A549 (cell line): ENCODE measurements around the gene LEFTY1. TPM values are rescaled to one million over a fixed set of nuclear protein-coding genes. Genes with fewer than 3 reads are reported as not detected.

Experiments used
- ATAC-seq, 2 experiments: fragments of 200-7000 bp in 1 of 2; fragments of >200 bp in 1 of 2; cut with Nextera tagmentation in 1 of 2; cut with Tn5 transposase in 1 of 2; 3 replicates each; pipeline versions ENCODE4 v1.8.0 to v1.9.1; 2018 to 2020; ENCODE audit warnings: mild to moderate bottlenecking in 1 of 2, moderate library complexity in 1 of 2
- CTCF ChIA-PET: fragments of 300-600 bp; sonication (Branson Sonifier 250); formaldehyde crosslinking; extraction: SDS; loops from one replicate; lab custom pipeline; 2021; ENCODE audit warnings: antibody characterized with exemption, inconsistent platforms; lab: Yijun Ruan, JAX
- POLR2A ChIA-PET: fragments of 350-600 bp; formaldehyde crosslinking; extraction: SDS; loops from one replicate; lab custom pipeline; 2021; ENCODE audit warnings: antibody characterized with exemption, inconsistent platforms; lab: Yijun Ruan, JAX
- DNase-seq, 2 experiments: peaks; one replicate each; pipeline versions ENCODE4 v3.0.0 to v3.0.0-alpha.2; 2011 to 2016; ENCODE audit warnings: low read depth in 1 of 2, low spot score in 1 of 2
- FAIRE-seq: peaks from 2 replicates; lab custom pipeline; 2011; peaks lifted over from hg19 to GRCh38; lab: Jason Lieb, UNC
- H3K27ac ChIP-seq, 2 experiments: fragments of >200 bp; sonication (Bioruptor Twin); formaldehyde crosslinking; 3 replicates each; pipeline ENCODE4 v1.5.1; 2016 to 2017
- H3K4me1 ChIP-seq: fragments of >200 bp; sonication (Bioruptor Twin); formaldehyde crosslinking; 3 replicates; pipeline ENCODE4 v1.6.1; 2016
- H3K4me2 ChIP-seq: fragments of >200 bp; sonication (Bioruptor Twin); formaldehyde crosslinking; 3 replicates; pipeline ENCODE4 v1.6.1; 2016
- H3K4me3 ChIP-seq: fragments of >200 bp; sonication (Bioruptor Twin); formaldehyde crosslinking; 3 replicates; pipeline ENCODE4 v1.5.1; 2016
- H3K9me3 ChIP-seq: fragments of >200 bp; sonication (Bioruptor Twin); formaldehyde crosslinking; 3 replicates; pipeline ENCODE4 v1.6.1; 2016
- CHD2 ChIP-seq: fragments of 150-350 bp; IDR thresholded peaks from 2 replicates; pipeline ENCODE4 v1.6.1; 2014; ENCODE audit warnings: low read length; ENCODE audit not compliant: partially characterized antibody
- ESRRA ChIP-seq: fragments of 150-350 bp; IDR thresholded peaks from 2 replicates; pipeline ENCODE4 v1.6.1; 2014; ENCODE audit warnings: mild to moderate bottlenecking, low read length, borderline replicate concordance
- HDAC2 ChIP-seq: fragments of 200-600 bp; sonication (generic); IDR thresholded peaks from 2 replicates; pipeline ENCODE4 v1.6.1; 2016
- HEYL ChIP-seq: fragments of 250-450 bp; sonication (Bioruptor Pico); IDR thresholded peaks from 2 replicates; pipeline ENCODE4 v1.8.0; 2021; ENCODE audit warnings: mild to moderate bottlenecking, moderate library complexity
- HOXA7 ChIP-seq: fragments of 250-450 bp; sonication (Bioruptor Pico); IDR thresholded peaks from 2 replicates; pipeline ENCODE4 v1.5.0; 2020; ENCODE audit warnings: mild to moderate bottlenecking, moderate library complexity
- HOXB5 ChIP-seq: fragments of 250-450 bp; sonication (Bioruptor Pico); IDR thresholded peaks from 2 replicates; pipeline ENCODE4 v1.5.0; 2020; ENCODE audit warnings: mild to moderate bottlenecking, moderate library complexity
- JUNB ChIP-seq: fragments of >200 bp; sonication (Bioruptor Twin); formaldehyde crosslinking; IDR thresholded peaks from 2 replicates; pipeline ENCODE4 v1.6.1; 2016
- MAZ ChIP-seq: fragments of 150-350 bp; IDR thresholded peaks from 2 replicates; pipeline ENCODE4 v1.6.1; 2014; ENCODE audit warnings: antibody characterized with exemption, low read depth, low read length, borderline replicate concordance
- MYC ChIP-seq: IDR thresholded peaks from 2 replicates; pipeline ENCODE4 v1.6.1; 2012; ENCODE audit warnings: mild to moderate bottlenecking, inconsistent platforms, low read length, improper control_type of control experiment, borderline replicate concordance
- PHF8 ChIP-seq: fragments of 200-600 bp; sonication (generic); IDR thresholded peaks from 2 replicates; pipeline ENCODE4 v1.6.1; 2016; ENCODE audit warnings: low read depth, mild to moderate bottlenecking, antibody characterized with exemption, moderate library complexity, borderline replicate concordance
- POLR2AphosphoS2 ChIP-seq: conservative IDR thresholded peaks from 2 replicates; pipeline ENCODE4 v1.6.1; 2012; ENCODE audit warnings: low read length, improper control_type of control experiment, inconsistent platforms
- RARB ChIP-seq: fragments of 250-450 bp; sonication (Bioruptor Pico); IDR thresholded peaks from 2 replicates; pipeline ENCODE4 v1.8.0; 2021; ENCODE audit warnings: mild to moderate bottlenecking, moderate library complexity
- RCOR1 ChIP-seq: fragments of 150-350 bp; IDR thresholded peaks from 2 replicates; pipeline ENCODE4 v1.6.1; 2014; ENCODE audit warnings: antibody characterized with exemption, low read length, low read depth
- RFX5 ChIP-seq: fragments of 450-650 bp; IDR thresholded peaks from 2 replicates; pipeline ENCODE4 v1.7.1; 2014; ENCODE audit warnings: antibody characterized with exemption, mild to moderate bottlenecking, moderate library complexity
- SMC3 ChIP-seq: fragments of >200 bp; sonication (Bioruptor Twin); formaldehyde crosslinking; IDR thresholded peaks from 3 replicates; pipeline ENCODE4 v1.6.1; 2018; ENCODE audit warnings: inconsistent platforms
- SREBF2 ChIP-seq: fragments of 450-650 bp; IDR thresholded peaks from 2 replicates; pipeline ENCODE4 v1.6.1; 2014; ENCODE audit warnings: mild to moderate bottlenecking, moderate library complexity
- TP53 ChIP-seq: fragments of 250-450 bp; sonication (Bioruptor Pico); IDR thresholded peaks from 2 replicates; pipeline ENCODE4 v1.5.0; 2021; ENCODE audit warnings: mild to moderate bottlenecking, moderate library complexity
- ZC3H11A ChIP-seq: fragments of 450-650 bp; IDR thresholded peaks from 2 replicates; pipeline ENCODE4 v1.6.1; 2014; ENCODE audit warnings: antibody characterized with exemption, mild to moderate bottlenecking
- ZSCAN20 ChIP-seq: fragments of 250-450 bp; sonication (Bioruptor Pico); IDR thresholded peaks from 2 replicates; pipeline ENCODE4 v1.8.0; 2022; ENCODE audit warnings: mild to moderate bottlenecking, moderate library complexity
- WGBS: methylation state at CpG from one replicate; pipeline ENCODE4 v1.1.6; 2017; ENCODE audit errors: missing lambda C conversion rate; 5-methylcytosine and 5-hydroxymethylcytosine counted together
- polyA plus RNA-seq, 4 experiments: library from polyadenylated mRNA; depleted of rRNA in 3 of 4; stranded (reverse); fragments of >200 nt; fragmentation: RNase III in 1 of 4; extraction: RNeasy Plus Mini Kit Qiagen cat#74134 plus additional on column Dnase treatment in 1 of 4; gene quantifications; 2 replicates in 3 of 4; 3 replicates in 1 of 4; pipeline ENCODE4 v1.2.3, GENCODE V29; 2011 to 2017
- TF ChIP-seq, protein P1 (sequence below): fragments of >200 bp; sonication (Bioruptor Twin); formaldehyde crosslinking; IDR thresholded peaks from 3 replicates; pipeline ENCODE4 v1.5.1; 2016
- TF ChIP-seq, protein P2 (sequence below): fragments of >200 bp; sonication (Bioruptor Twin); formaldehyde crosslinking; IDR thresholded peaks from 2 replicates; pipeline ENCODE4 v1.6.1; 2016
- TF ChIP-seq, protein P3 (sequence below): fragments of 450-650 bp; IDR thresholded peaks from 2 replicates; pipeline ENCODE4 v1.6.1; 2014; ENCODE audit warnings: antibody characterized with exemption
- TF ChIP-seq, protein P4 (sequence below): fragments of 250-450 bp; sonication (Bioruptor Pico); IDR thresholded peaks from 2 replicates; pipeline ENCODE4 v1.5.0; 2021; ENCODE audit warnings: mild to moderate bottlenecking, moderate library complexity, borderline replicate concordance

LEFTY1 gene
- polyA plus RNA-seq, 2 of the 4 experiments (the other 2 are of a cell fraction), result 0.10 to 1.00 TPM

DNA sequence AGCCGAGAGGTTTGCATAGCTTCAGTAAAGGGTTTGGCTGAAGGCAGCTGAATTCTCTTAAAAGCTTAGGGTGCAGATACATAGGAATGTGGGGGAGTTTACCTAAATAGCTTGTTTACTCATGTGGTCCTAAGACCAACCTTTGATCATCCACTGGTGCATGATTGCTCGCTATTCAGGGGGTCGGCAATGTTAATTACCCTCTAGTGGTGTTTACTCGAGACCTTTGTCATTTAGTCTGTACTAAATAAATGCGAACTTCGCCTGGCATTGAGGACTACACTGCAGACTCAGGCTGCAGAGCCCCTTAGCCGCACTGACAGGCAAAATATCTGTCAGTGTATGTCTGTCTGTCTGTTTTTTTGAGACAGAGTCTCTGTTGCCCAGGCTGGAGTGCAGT lies 38.6 kb downstream of the LEFTY1 start (continued):
- TF ChIP-seq, protein P1, sequence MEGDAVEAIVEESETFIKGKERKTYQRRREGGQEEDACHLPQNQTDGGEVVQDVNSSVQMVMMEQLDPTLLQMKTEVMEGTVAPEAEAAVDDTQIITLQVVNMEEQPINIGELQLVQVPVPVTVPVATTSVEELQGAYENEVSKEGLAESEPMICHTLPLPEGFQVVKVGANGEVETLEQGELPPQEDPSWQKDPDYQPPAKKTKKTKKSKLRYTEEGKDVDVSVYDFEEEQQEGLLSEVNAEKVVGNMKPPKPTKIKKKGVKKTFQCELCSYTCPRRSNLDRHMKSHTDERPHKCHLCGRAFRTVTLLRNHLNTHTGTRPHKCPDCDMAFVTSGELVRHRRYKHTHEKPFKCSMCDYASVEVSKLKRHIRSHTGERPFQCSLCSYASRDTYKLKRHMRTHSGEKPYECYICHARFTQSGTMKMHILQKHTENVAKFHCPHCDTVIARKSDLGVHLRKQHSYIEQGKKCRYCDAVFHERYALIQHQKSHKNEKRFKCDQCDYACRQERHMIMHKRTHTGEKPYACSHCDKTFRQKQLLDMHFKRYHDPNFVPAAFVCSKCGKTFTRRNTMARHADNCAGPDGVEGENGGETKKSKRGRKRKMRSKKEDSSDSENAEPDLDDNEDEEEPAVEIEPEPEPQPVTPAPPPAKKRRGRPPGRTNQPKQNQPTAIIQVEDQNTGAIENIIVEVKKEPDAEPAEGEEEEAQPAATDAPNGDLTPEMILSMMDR, result no peak

DNA sequence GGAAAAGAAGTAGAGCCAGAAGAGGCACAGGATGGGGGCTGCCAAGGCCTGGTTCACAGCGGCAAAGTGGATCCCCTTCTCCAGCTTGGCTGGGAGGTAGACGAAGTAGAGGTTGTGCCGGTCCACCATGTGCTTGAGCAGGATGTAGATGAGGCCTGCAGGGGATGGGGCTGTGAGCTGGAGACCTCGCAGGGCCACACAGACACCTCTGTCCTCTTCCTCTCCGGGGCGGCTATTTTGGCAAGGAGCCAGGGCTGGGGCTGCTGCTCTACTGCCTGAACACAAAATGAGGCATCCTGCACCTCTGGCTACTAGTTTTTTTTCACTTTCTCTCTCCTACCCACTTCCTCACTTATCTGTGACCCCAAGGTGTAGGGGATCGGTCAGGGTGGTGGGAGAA lies 39.0 kb downstream of the LEFTY1 start:
- WGBS, result 67% methylated on average over 7 of the region's 7 CpGs
- TF ChIP-seq SREBF2 (no peak), SMC3 (no peak), RCOR1 (no peak), HDAC2 (no peak), HOXB5 (CRISPR knock-in tag) (no peak), MYC (no peak), POLR2AphosphoS2 (no peak)
- TF ChIP-seq, protein P2, sequence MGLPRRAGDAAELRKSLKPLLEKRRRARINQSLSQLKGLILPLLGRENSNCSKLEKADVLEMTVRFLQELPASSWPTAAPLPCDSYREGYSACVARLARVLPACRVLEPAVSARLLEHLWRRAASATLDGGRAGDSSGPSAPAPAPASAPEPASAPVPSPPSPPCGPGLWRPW, result no peak
- ChIA-PET CTCF (interaction anchor here (0.6 to 11.6 kb wide), 3 partner anchors 22 to 374 kb away, joined by 3 to 69 read pairs (median 3); no protein-coding TSS in a partner anchor), POLR2A (no interaction called here)
- no peak overlapping the region for H3K27ac ChIP-seq
- FAIRE-seq, result no peak
- ATAC-seq, result no peak; a peak in 1 of 6 replicates
- no peak overlapping the region for H3K4me2 ChIP-seq
- no peak for DNase-seq
- peaks cover 6% of the 10 kb centered on the region; the same call in 1 of the 3 replicates for H3K4me1 ChIP-seq
- no peak overlapping the region for H3K4me3 ChIP-seq
- no peaks in the 10 kb centered on the region for H3K9me3 ChIP-seq

DNA sequence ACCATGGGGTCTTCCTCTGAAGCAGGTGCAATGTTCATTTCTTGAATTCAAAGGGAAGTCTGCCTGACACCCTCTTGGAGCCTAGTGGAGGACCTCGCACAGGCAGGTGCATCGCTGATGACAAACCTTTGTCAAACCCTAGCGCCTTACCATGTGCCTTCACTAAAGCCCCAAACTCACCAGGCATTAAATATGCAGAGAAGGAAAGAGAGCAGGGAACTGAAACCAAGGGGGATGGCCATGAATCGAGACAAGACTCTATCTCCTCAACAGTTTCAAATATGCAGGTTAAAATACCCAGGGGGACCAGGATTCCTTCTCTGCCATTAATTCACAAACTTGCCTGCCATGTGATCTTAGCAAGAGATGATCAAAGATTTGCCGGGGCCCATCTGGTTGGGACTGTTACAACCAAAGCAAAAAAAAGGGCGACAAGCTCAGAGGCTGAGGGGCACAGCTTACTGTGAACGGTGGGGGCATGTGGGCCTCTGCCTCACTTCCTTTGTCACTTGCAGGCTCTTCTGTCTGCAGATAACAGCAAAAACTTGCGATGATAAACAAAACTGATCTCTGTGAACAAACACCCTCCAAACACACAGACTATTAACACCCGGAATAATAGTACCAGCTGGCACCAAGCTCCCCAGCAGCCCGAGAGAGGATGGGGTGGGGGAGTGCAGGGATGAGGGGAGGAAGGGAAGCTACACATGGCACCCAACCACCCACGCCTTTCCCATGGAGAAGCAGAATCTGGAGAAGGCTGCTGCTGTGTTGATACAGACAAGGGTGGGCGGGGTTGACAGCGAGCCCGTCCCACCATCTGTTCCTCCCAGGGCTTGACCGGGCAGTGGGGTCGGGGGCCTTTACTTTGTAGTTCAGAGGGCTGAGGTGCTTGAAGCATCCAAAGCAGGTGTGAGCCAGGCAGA lies 40.7 kb downstream of the LEFTY1 start:
- Histone ChIP-seq H3K9me3 (no peaks in the 10 kb centered on the region), H3K27ac (no peak overlapping the region), H3K4me3 (no peak overlapping the region), H3K4me2 (no peak overlapping the region), H3K4me1 (peaks cover 6% of the 10 kb centered on the region; the same call in 1 of the 3 replicates)
- WGBS, result 90% methylated on average over 16 of the region's 16 CpGs
- ChIA-PET POLR2A (no interaction called here), CTCF (interaction anchor here (0.7 to 1.6 kb wide), 5 partner anchors 29 to 276 kb away, joined by 3 to 5 read pairs (median 3); partner anchors contain the start of genes SRP9 and TMEM63A)
- DNase-seq, result no peak
- TF ChIP-seq, protein P3, sequence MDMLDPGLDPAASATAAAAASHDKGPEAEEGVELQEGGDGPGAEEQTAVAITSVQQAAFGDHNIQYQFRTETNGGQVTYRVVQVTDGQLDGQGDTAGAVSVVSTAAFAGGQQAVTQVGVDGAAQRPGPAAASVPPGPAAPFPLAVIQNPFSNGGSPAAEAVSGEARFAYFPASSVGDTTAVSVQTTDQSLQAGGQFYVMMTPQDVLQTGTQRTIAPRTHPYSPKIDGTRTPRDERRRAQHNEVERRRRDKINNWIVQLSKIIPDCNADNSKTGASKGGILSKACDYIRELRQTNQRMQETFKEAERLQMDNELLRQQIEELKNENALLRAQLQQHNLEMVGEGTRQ, result no peak
- TF ChIP-seq MAZ (no peak), PHF8 (no peak), RCOR1 (no peak), CHD2 (no peak), ZC3H11A (no peak), POLR2AphosphoS2 (no peak), HDAC2 (no peak), HEYL (CRISPR knock-in tag) (no peak), JUNB (no peak), HOXB5 (CRISPR knock-in tag) (no peak), RFX5 (no peak), ZSCAN20 (CRISPR knock-in tag) (no peak), TP53 (CRISPR knock-in tag) (no peak), RARB (CRISPR knock-in tag) (no peak), HOXA7 (no peak), ESRRA (no peak)
- TF ChIP-seq, protein P4, sequence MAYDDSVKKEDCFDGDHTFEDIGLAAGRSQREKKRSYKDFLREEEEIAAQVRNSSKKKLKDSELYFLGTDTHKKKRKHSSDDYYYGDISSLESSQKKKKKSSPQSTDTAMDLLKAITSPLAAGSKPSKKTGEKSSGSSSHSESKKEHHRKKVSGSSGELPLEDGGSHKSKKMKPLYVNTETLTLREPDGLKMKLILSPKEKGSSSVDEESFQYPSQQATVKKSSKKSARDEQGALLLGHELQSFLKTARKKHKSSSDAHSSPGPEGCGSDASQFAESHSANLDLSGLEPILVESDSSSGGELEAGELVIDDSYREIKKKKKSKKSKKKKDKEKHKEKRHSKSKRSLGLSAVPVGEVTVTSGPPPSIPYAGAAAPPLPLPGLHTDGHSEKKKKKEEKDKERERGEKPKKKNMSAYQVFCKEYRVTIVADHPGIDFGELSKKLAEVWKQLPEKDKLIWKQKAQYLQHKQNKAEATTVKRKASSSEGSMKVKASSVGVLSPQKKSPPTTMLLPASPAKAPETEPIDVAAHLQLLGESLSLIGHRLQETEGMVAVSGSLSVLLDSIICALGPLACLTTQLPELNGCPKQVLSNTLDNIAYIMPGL, result no peak
- TF ChIP-seq, protein P2, result no peak
- ATAC-seq, result no peak
- no peak for FAIRE-seq
